ENCODE data around the gene STX8.

DNA sequence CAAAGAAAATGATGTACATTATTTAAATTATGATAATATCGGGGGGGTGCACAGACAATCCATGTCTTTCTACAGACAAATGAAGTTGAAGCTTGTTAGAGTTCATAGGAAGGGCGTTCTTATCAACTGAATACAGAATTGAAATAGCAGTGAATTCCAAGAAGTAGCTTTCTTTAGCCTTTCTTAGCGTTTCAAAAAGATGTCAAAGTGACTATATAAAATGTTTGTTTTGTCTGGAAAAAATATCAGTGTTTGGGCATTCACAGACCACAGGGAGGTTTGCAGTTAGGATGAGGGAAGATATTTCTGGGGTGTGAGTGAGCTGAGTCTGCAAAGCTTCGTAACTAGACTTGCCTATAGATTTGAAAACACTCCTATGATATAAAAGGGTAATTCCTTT, 55.0 kb downstream of the STX8 start:
- TF ChIP-seq, protein P1, sequence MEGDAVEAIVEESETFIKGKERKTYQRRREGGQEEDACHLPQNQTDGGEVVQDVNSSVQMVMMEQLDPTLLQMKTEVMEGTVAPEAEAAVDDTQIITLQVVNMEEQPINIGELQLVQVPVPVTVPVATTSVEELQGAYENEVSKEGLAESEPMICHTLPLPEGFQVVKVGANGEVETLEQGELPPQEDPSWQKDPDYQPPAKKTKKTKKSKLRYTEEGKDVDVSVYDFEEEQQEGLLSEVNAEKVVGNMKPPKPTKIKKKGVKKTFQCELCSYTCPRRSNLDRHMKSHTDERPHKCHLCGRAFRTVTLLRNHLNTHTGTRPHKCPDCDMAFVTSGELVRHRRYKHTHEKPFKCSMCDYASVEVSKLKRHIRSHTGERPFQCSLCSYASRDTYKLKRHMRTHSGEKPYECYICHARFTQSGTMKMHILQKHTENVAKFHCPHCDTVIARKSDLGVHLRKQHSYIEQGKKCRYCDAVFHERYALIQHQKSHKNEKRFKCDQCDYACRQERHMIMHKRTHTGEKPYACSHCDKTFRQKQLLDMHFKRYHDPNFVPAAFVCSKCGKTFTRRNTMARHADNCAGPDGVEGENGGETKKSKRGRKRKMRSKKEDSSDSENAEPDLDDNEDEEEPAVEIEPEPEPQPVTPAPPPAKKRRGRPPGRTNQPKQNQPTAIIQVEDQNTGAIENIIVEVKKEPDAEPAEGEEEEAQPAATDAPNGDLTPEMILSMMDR (IDR thresholded peaks at IDR 0.05; ENCODE audit: borderline replicate concordance, extremely low read depth, low read length, poor library complexity, severe bottlenecking): no peak
- TF ChIP-seq EZH2 (IDR thresholded peaks at IDR 0.05; ENCODE audit: borderline replicate concordance, low read depth, low read length, severe bottlenecking): no peak

All from DND-41 (cell line).